ENCODE measurements around the gene C10orf53. TPM values are rescaled to one million over a fixed set of nuclear protein-coding genes. Genes with fewer than 3 reads are reported as not detected.

The C10orf53 gene
- total RNA-seq = not detected

GRCh38 chr10:49679480-49679893 is at the start of gene C10orf53:
TSS of gene C10orf53 (plus strand) at chr10:49679651. CDS start at chr10:49679698, 47 bp downstream.
- Histone ChIP-seq H3K4me3 (ENCODE audit: low read length in 3 of 3) (no peak within 1 kb of the TSS), H3K4me1 (ENCODE audit: control insufficient read depth in 3 of 3, insufficient read depth in 3 of 3, low read length in 3 of 3) (no peaks in the 10 kb centered on the region), H3K27me3 (ENCODE audit: control insufficient read depth in 3 of 3, insufficient read depth in 3 of 3, low read length in 3 of 3) (peaks cover 3 to 5% (median 4%) of the 10 kb centered on the region in 3 donors), H3K9ac (ENCODE audit: low read depth in 1 of 3, low read length in 3 of 3) (no peak within 1 kb of the TSS), H3K36me3 (ENCODE audit: control insufficient read depth in 3 of 3, insufficient read depth in 3 of 3, low read length in 3 of 3) (no peaks in the 10 kb centered on the region), H3K9me3 (ENCODE audit: control insufficient read depth in 3 of 3, low read length in 3 of 3) (peaks cover 2 to 8% (median 6%) of the 10 kb centered on the region in 3 donors), H3K27ac (ENCODE audit: low read depth, low read length) (no peak within 1 kb of the TSS)

GRCh38 chr10:49631975-49632374 is 47.5 kb upstream of the C10orf53 start:
- Histone ChIP-seq H3K9me3 (ENCODE audit: control insufficient read depth in 3 of 3, low read length in 3 of 3) (no peaks in the 10 kb centered on the region), H3K4me1 (ENCODE audit: control insufficient read depth in 3 of 3, insufficient read depth in 3 of 3, low read length in 3 of 3) (no peaks in the 10 kb centered on the region), H3K4me3 (ENCODE audit: low read length in 3 of 3) (no peak overlapping the region), H3K9ac (ENCODE audit: low read depth in 1 of 3, low read length in 3 of 3) (no peak overlapping the region), H3K36me3 (ENCODE audit: control insufficient read depth in 3 of 3, insufficient read depth in 3 of 3, low read length in 3 of 3) (no peaks in the 10 kb centered on the region), H3K27ac (ENCODE audit: low read depth, low read length) (no peak overlapping the region), H3K27me3 (ENCODE audit: control insufficient read depth in 3 of 3, insufficient read depth in 3 of 3, low read length in 3 of 3) (peaks cover 0 to 21% (median 10%) of the 10 kb centered on the region in 3 donors)

GRCh38 chr10:49632406-49633317 is 46.8 kb upstream of the C10orf53 start:
- Histone ChIP-seq H3K9ac (ENCODE audit: low read depth in 1 of 3, low read length in 3 of 3) (no peak overlapping the region), H3K4me3 (ENCODE audit: low read length in 3 of 3) (no peak overlapping the region), H3K27me3 (ENCODE audit: control insufficient read depth in 3 of 3, insufficient read depth in 3 of 3, low read length in 3 of 3) (peaks cover 0 to 23% (median 10%) of the 10 kb centered on the region in 3 donors), H3K9me3 (ENCODE audit: control insufficient read depth in 3 of 3, low read length in 3 of 3) (no peaks in the 10 kb centered on the region), H3K27ac (ENCODE audit: low read depth, low read length) (no peak overlapping the region), H3K4me1 (ENCODE audit: control insufficient read depth in 3 of 3, insufficient read depth in 3 of 3, low read length in 3 of 3) (no peaks in the 10 kb centered on the region), H3K36me3 (ENCODE audit: control insufficient read depth in 3 of 3, insufficient read depth in 3 of 3, low read length in 3 of 3) (no peaks in the 10 kb centered on the region)

GRCh38 chr10:49633327-49634068 is 46.0 kb upstream of the C10orf53 start:
- Histone ChIP-seq H3K9me3 (ENCODE audit: control insufficient read depth in 3 of 3, low read length in 3 of 3) (no peaks in the 10 kb centered on the region), H3K36me3 (ENCODE audit: control insufficient read depth in 3 of 3, insufficient read depth in 3 of 3, low read length in 3 of 3) (no peaks in the 10 kb centered on the region), H3K9ac (ENCODE audit: low read depth in 1 of 3, low read length in 3 of 3) (no peak overlapping the region), H3K27me3 (ENCODE audit: control insufficient read depth in 3 of 3, insufficient read depth in 3 of 3, low read length in 3 of 3) (peaks cover 0 to 23% (median 10%) of the 10 kb centered on the region in 3 donors), H3K4me1 (ENCODE audit: control insufficient read depth in 3 of 3, insufficient read depth in 3 of 3, low read length in 3 of 3) (no peaks in the 10 kb centered on the region), H3K27ac (ENCODE audit: low read depth, low read length) (no peak overlapping the region), H3K4me3 (ENCODE audit: low read length in 3 of 3) (no peak overlapping the region)

- Histone ChIP-seq H3K4me1 (ENCODE audit: control insufficient read depth in 3 of 3, insufficient read depth in 3 of 3, low read length in 3 of 3) (no peaks in the 10 kb centered on the region), H3K27me3 (ENCODE audit: control insufficient read depth in 3 of 3, insufficient read depth in 3 of 3, low read length in 3 of 3) (peaks cover 0 to 23% (median 10%) of the 10 kb centered on the region in 3 donors), H3K4me3 (ENCODE audit: low read length in 3 of 3) (no peak overlapping the region), H3K9ac (ENCODE audit: low read depth in 1 of 3, low read length in 3 of 3) (no peak overlapping the region), H3K36me3 (ENCODE audit: control insufficient read depth in 3 of 3, insufficient read depth in 3 of 3, low read length in 3 of 3) (no peaks in the 10 kb centered on the region), H3K27ac (ENCODE audit: low read depth, low read length) (no peak overlapping the region), H3K9me3 (ENCODE audit: control insufficient read depth in 3 of 3, low read length in 3 of 3) (no peaks in the 10 kb centered on the region)
Measured at GRCh38 chr10:49634069-49634660, 45.3 kb upstream of the C10orf53 start.

GRCh38 chr10:49642311-49642710 is 37.1 kb upstream of the C10orf53 start:
- Histone ChIP-seq H3K9ac (ENCODE audit: low read depth in 1 of 3, low read length in 3 of 3) (no peak overlapping the region), H3K27me3 (ENCODE audit: control insufficient read depth in 3 of 3, insufficient read depth in 3 of 3, low read length in 3 of 3) (peaks cover 20 to 44% (median 42%) of the 10 kb centered on the region in 3 donors), H3K4me3 (ENCODE audit: low read length in 3 of 3) (no peak overlapping the region), H3K36me3 (ENCODE audit: control insufficient read depth in 3 of 3, insufficient read depth in 3 of 3, low read length in 3 of 3) (no peaks in the 10 kb centered on the region), H3K9me3 (ENCODE audit: control insufficient read depth in 3 of 3, low read length in 3 of 3) (no peaks in the 10 kb centered on the region), H3K27ac (ENCODE audit: low read depth, low read length) (no peak overlapping the region), H3K4me1 (ENCODE audit: control insufficient read depth in 3 of 3, insufficient read depth in 3 of 3, low read length in 3 of 3) (no peaks in the 10 kb centered on the region)

- no peak overlapping the region for H3K9ac ChIP-seq (ENCODE audit: low read depth in 1 of 3, low read length in 3 of 3)
- H3K27ac ChIP-seq (ENCODE audit: low read depth, low read length) = no peak overlapping the region
- H3K27me3 ChIP-seq (ENCODE audit: control insufficient read depth in 3 of 3, insufficient read depth in 3 of 3, low read length in 3 of 3) = peaks cover 20 to 44% (median 41%) of the 10 kb centered on the region in 3 donors
- H3K9me3 ChIP-seq (ENCODE audit: control insufficient read depth in 3 of 3, low read length in 3 of 3) = no peaks in the 10 kb centered on the region
- no peaks in the 10 kb centered on the region for H3K36me3 ChIP-seq (ENCODE audit: control insufficient read depth in 3 of 3, insufficient read depth in 3 of 3, low read length in 3 of 3)
- no peak overlapping the region for H3K4me3 ChIP-seq (ENCODE audit: low read length in 3 of 3)
- no peaks in the 10 kb centered on the region for H3K4me1 ChIP-seq (ENCODE audit: control insufficient read depth in 3 of 3, insufficient read depth in 3 of 3, low read length in 3 of 3)
Measured at GRCh38 chr10:49643241-49644034, 36.0 kb upstream of the C10orf53 start.

GRCh38 chr10:49644035-49644646 is 35.3 kb upstream of the C10orf53 start:
- Histone ChIP-seq H3K4me3 (ENCODE audit: low read length in 3 of 3) (no peak overlapping the region), H3K9ac (ENCODE audit: low read depth in 1 of 3, low read length in 3 of 3) (no peak overlapping the region), H3K36me3 (ENCODE audit: control insufficient read depth in 3 of 3, insufficient read depth in 3 of 3, low read length in 3 of 3) (no peaks in the 10 kb centered on the region), H3K27ac (ENCODE audit: low read depth, low read length) (no peak overlapping the region), H3K9me3 (ENCODE audit: control insufficient read depth in 3 of 3, low read length in 3 of 3) (no peaks in the 10 kb centered on the region), H3K4me1 (ENCODE audit: control insufficient read depth in 3 of 3, insufficient read depth in 3 of 3, low read length in 3 of 3) (no peaks in the 10 kb centered on the region), H3K27me3 (ENCODE audit: control insufficient read depth in 3 of 3, insufficient read depth in 3 of 3, low read length in 3 of 3) (peaks cover 24 to 44% (median 41%) of the 10 kb centered on the region in 3 donors)

- H3K9ac ChIP-seq (ENCODE audit: low read depth in 1 of 3, low read length in 3 of 3) = no peak overlapping the region
- H3K27ac ChIP-seq (ENCODE audit: low read depth, low read length) = no peak overlapping the region
- no peaks in the 10 kb centered on the region for H3K4me1 ChIP-seq (ENCODE audit: control insufficient read depth in 3 of 3, insufficient read depth in 3 of 3, low read length in 3 of 3)
- no peak overlapping the region for H3K4me3 ChIP-seq (ENCODE audit: low read length in 3 of 3)
- no peaks in the 10 kb centered on the region for H3K36me3 ChIP-seq (ENCODE audit: control insufficient read depth in 3 of 3, insufficient read depth in 3 of 3, low read length in 3 of 3)
- H3K27me3 ChIP-seq (ENCODE audit: control insufficient read depth in 3 of 3, insufficient read depth in 3 of 3, low read length in 3 of 3) = peaks cover 26 to 51% (median 41%) of the 10 kb centered on the region in 3 donors
- no peaks in the 10 kb centered on the region for H3K9me3 ChIP-seq (ENCODE audit: control insufficient read depth in 3 of 3, low read length in 3 of 3)
Measured at GRCh38 chr10:49645417-49645816, 34.0 kb upstream of the C10orf53 start.
